HUES48 (cell line): Measurements from ENCODE around the gene PHACTR3.

ENCODE experiments used
- H3K27ac ChIP-seq: one replicate; pipeline ENCODE4 v1.7.0; 2013; ENCODE audit warnings: low read depth, low read length, inconsistent platforms
- H3K27me3 ChIP-seq: 2 replicates; pipeline ENCODE4 v1.6.1; 2013; ENCODE audit warnings: mild to moderate bottlenecking, low read length; ENCODE audit not compliant: control insufficient read depth, insufficient read depth
- H3K36me3 ChIP-seq: 2 replicates; pipeline ENCODE4 v1.6.1; 2013; ENCODE audit warnings: low read length; ENCODE audit not compliant: control insufficient read depth, insufficient read depth
- H3K4me1 ChIP-seq: 2 replicates; pipeline ENCODE4 v1.6.1; 2013; ENCODE audit warnings: mild to moderate bottlenecking, low read length; ENCODE audit not compliant: control insufficient read depth, insufficient read depth
- H3K4me3 ChIP-seq: 2 replicates; pipeline ENCODE4 v1.5.1; 2013; ENCODE audit warnings: mild to moderate bottlenecking, low read depth, low read length
- H3K9ac ChIP-seq: 2 replicates; pipeline ENCODE4 v1.6.1; 2013; ENCODE audit warnings: mild to moderate bottlenecking, low read depth, low read length, moderate library complexity
- H3K9me3 ChIP-seq: 2 replicates; pipeline ENCODE4 v1.6.1; 2013; ENCODE audit warnings: low read length; ENCODE audit not compliant: control insufficient read depth, insufficient read depth

PHACTR3 gene

GRCh38 chr20:59754551-59754950 lies 150.2 kb downstream of the PHACTR3 start:
- no peaks in the 10 kb centered on the region for H3K36me3 ChIP-seq
- no peaks in the 10 kb centered on the region for H3K4me1 ChIP-seq
- no peak overlapping the region for H3K27ac ChIP-seq
- no peak overlapping the region for H3K9ac ChIP-seq
- no peaks in the 10 kb centered on the region for H3K9me3 ChIP-seq
- no peak overlapping the region for H3K4me3 ChIP-seq
- peaks cover 11% of the 10 kb centered on the region for H3K27me3 ChIP-seq

- Histone ChIP-seq H3K27ac (no peak overlapping the region), H3K9me3 (no peaks in the 10 kb centered on the region), H3K9ac (no peak overlapping the region), H3K27me3 (no peaks in the 10 kb centered on the region; the same call in none of the 2 replicates), H3K4me3 (no peak overlapping the region), H3K4me1 (no peaks in the 10 kb centered on the region), H3K36me3 (no peaks in the 10 kb centered on the region)
These were observed 151.9 kb downstream of the PHACTR3 start for GRCh38 chr20:59756241-59756640.

- no peaks in the 10 kb centered on the region; the same call in 1 of the 2 replicates for H3K27me3 ChIP-seq
- H3K27ac ChIP-seq, result no peak overlapping the region
- no peak overlapping the region for H3K9ac ChIP-seq
- no peaks in the 10 kb centered on the region for H3K9me3 ChIP-seq
- no peaks in the 10 kb centered on the region for H3K36me3 ChIP-seq
- no peaks in the 10 kb centered on the region for H3K4me1 ChIP-seq
- no peak overlapping the region for H3K4me3 ChIP-seq
These were observed 159.7 kb downstream of the PHACTR3 start for GRCh38 chr20:59764037-59764436.

- H3K4me1 ChIP-seq, result no peaks in the 10 kb centered on the region
- H3K9ac ChIP-seq, result no peak overlapping the region
- no peaks in the 10 kb centered on the region for H3K9me3 ChIP-seq
- no peak overlapping the region for H3K27ac ChIP-seq
- no peaks in the 10 kb centered on the region; the same call in 1 of the 2 replicates for H3K27me3 ChIP-seq
- H3K4me3 ChIP-seq, result no peak overlapping the region
- no peaks in the 10 kb centered on the region for H3K36me3 ChIP-seq
These were observed 161.3 kb downstream of the PHACTR3 start for GRCh38 chr20:59765599-59766177.

- Histone ChIP-seq H3K4me3 (no peak overlapping the region), H3K36me3 (no peaks in the 10 kb centered on the region), H3K27ac (no peak overlapping the region), H3K9ac (no peak overlapping the region), H3K4me1 (no peaks in the 10 kb centered on the region), H3K27me3 (no peaks in the 10 kb centered on the region; the same call in 1 of the 2 replicates), H3K9me3 (no peaks in the 10 kb centered on the region)
These were observed 163.3 kb downstream of the PHACTR3 start for GRCh38 chr20:59767656-59768055.

GRCh38 chr20:59770270-59770669 lies 165.9 kb downstream of the PHACTR3 start:
- no peaks in the 10 kb centered on the region for H3K4me1 ChIP-seq

GRCh38 chr20:59770851-59771250 lies 166.5 kb downstream of the PHACTR3 start:
- no peaks in the 10 kb centered on the region for H3K9me3 ChIP-seq
- no peaks in the 10 kb centered on the region for H3K36me3 ChIP-seq
- H3K4me3 ChIP-seq, result no peak overlapping the region

More at GRCh38 chr20:59770270-59770669, 165.9 kb downstream of the PHACTR3 start:
- Histone ChIP-seq H3K9me3 (no peaks in the 10 kb centered on the region), H3K9ac (no peak overlapping the region), H3K27me3 (no peaks in the 10 kb centered on the region; the same call in 1 of the 2 replicates), H3K27ac (no peak overlapping the region), H3K36me3 (no peaks in the 10 kb centered on the region), H3K4me3 (no peak overlapping the region)

GRCh38 chr20:59771506-59772372 lies 167.4 kb downstream of the PHACTR3 start:
- Histone ChIP-seq H3K9ac (no peak overlapping the region), H3K9me3 (no peaks in the 10 kb centered on the region), H3K4me1 (no peaks in the 10 kb centered on the region), H3K4me3 (no peak overlapping the region), H3K27me3 (no peaks in the 10 kb centered on the region), H3K36me3 (no peaks in the 10 kb centered on the region), H3K27ac (no peak overlapping the region)

More at GRCh38 chr20:59770851-59771250, 166.5 kb downstream of the PHACTR3 start:
- H3K27ac ChIP-seq, result no peak overlapping the region
- H3K27me3 ChIP-seq, result no peaks in the 10 kb centered on the region; the same call in 1 of the 2 replicates
- H3K4me1 ChIP-seq, result no peaks in the 10 kb centered on the region
- no peak overlapping the region for H3K9ac ChIP-seq

GRCh38 chr20:59772373-59772705 lies 168.0 kb downstream of the PHACTR3 start:
- H3K9ac ChIP-seq, result no peak overlapping the region
- no peak overlapping the region for H3K27ac ChIP-seq
- no peaks in the 10 kb centered on the region for H3K27me3 ChIP-seq
- no peaks in the 10 kb centered on the region for H3K4me1 ChIP-seq
- H3K36me3 ChIP-seq, result no peaks in the 10 kb centered on the region
- H3K9me3 ChIP-seq, result no peaks in the 10 kb centered on the region
- H3K4me3 ChIP-seq, result no peak overlapping the region

- Histone ChIP-seq H3K36me3 (no peaks in the 10 kb centered on the region), H3K9me3 (no peaks in the 10 kb centered on the region), H3K4me1 (no peaks in the 10 kb centered on the region), H3K9ac (no peak overlapping the region), H3K4me3 (no peak overlapping the region), H3K27ac (no peak overlapping the region), H3K27me3 (no peaks in the 10 kb centered on the region)
These were observed 168.9 kb downstream of the PHACTR3 start for GRCh38 chr20:59772931-59773913.
